Measurements from ENCODE around the gene TAAR1.
"Not testable (repeated sequence)": the region's sequence is repeated elsewhere in the genome, so short reads cannot be mapped to it uniquely, and the experiment has no call there.

TAAR1 gene

DNA sequence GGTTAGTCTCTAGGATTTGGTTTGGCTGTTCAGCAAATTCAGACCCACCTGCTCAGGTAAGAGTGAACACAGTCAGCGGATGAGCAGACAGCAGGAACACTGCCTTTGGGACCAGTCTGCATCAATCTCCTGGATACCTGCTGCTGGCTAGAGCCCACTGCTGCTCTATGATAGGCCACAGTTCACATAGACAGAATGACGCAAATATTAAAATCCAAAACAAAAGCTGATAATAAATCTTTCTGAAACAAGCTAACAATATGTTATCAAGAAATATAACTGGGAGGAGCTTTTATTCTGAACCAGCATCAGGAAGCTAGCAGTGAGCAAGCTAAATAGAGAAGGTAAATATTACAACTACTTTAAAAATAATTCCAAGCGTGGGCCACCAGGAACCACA, at the start of gene TAAR1:
TSS of gene TAAR1 (minus strand) at position 101 of the 400 bp plus-strand sequence. CDS start 13,179 bp downstream, outside the sequence.
- no peak for DNase-seq (ENCODE audit: low read depth in 3 of 3)

GRCh38 chr6:132708771-132709170, 49.8 kb upstream of the TAAR1 start:
- no peak for DNase-seq (ENCODE audit: low read depth in 3 of 3)

- DNase-seq (ENCODE audit: low read depth in 3 of 3) = no peak
Measured at GRCh38 chr6:132708002-132708401, 49.0 kb upstream of the TAAR1 start.

DNA sequence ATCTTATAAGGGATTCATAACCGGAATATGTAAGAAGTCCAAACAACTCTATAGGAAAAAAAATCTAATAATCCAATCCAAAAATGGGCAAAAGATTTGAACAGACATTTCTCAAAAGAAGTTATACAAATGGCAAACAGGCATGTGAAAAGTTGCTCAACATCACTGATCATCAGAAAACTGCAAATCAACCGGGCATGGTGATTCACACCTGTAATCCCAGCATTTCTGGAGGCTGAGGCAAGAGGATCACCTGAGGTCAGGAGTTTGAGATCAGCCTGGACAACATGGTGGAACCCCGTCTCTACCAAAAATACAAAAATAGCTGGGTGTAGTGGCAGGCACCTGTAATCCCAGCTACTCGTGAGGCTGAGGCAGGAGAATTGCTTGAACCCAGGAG, 47.8 kb upstream of the TAAR1 start:
- DNase-seq (ENCODE audit: low read depth in 3 of 3) = not testable (repeated sequence)

- DNase-seq (ENCODE audit: low read depth in 3 of 3) = no peak
Measured at GRCh38 chr6:132703936-132704335, 45.0 kb upstream of the TAAR1 start.

- DNase-seq (ENCODE audit: low read depth in 3 of 3) = no peak
Measured at GRCh38 chr6:132698608-132699007, 39.6 kb upstream of the TAAR1 start.

GRCh38 chr6:132695773-132696172, 36.8 kb upstream of the TAAR1 start:
- DNase-seq (ENCODE audit: low read depth in 3 of 3) = no peak

DNA sequence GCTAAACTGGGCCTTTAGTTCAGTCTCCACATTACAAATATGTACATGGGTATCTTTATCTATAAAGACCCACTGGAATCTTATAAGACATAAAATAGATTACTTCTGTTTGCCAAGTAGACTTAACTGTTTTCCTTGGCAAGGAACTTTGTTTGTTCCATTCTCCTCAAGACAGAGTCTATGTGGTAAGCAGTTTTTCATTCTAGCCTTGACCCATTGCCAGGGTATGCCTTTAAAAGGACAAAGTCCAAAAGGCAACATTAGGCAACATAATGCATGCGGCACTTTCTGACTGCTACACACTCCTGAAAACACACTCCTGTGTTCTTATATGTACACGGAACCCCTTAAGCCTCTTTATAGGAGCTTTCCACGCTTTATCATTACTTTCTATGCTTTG, 34.5 kb upstream of the TAAR1 start:
- DNase-seq (ENCODE audit: low read depth in 3 of 3) = no peak

DNA sequence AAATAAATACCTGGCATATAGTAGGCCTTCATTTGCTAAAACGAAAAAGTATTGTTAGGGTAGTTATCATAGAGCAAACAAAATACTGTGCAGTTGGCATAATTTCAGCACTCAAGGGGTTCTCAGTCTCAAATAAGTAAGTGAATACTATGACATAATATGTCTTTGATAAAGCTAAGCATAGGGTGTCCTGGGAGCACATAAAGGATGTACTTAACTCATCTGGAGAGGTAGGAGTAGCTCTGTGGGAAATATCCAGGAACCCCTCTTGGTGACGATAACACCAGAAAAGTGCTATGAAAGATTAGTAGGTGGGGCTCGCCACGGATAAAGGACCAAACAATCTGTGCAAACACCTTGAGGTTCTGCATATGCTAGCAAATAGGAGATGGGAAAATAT, 31.7 kb upstream of the TAAR1 start:
- no peak for DNase-seq (ENCODE audit: low read depth in 3 of 3)

DNA sequence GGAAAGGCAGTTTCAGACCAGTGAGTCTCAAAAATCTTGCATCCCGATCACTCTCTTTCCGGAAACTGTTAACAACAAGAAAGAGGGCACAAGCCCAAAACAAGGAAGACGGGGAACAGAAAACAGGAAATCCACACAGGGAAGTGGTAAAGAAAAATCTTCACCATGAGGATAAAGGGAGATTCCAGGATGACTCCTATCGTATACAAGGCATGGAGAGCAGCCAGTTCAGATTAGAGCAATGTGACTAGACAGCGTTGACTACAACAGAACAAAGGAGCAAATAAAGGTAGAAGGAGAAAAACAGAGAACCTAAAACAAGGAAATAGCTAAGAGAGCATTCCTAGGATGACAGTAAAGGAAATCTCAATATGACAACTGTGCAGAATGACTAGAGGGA, 28.3 kb upstream of the TAAR1 start:
- DNase-seq (ENCODE audit: low read depth in 3 of 3) = no peak

DNA sequence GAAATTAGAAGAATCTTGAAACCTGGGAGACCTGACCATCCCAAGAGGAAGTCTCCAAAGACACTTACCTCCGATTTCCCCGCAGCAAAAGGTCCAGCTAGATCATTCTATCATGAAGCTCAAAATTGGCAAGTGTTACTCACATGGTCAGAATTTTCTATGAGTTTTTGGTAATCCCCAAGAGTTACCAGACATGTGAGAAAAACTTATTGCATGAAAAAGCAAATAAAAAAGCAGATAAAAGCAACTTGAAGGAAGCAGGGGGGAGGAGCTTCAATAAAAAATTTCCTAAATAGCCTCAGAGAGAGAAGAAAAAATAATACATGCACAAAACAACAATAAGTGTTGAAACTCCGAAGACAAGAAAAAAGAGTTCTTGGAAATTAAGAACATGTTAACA, 27.5 kb upstream of the TAAR1 start:
- no peak for DNase-seq (ENCODE audit: low read depth in 3 of 3)

- DNase-seq (ENCODE audit: low read depth in 3 of 3) = no peak
Measured at GRCh38 chr6:132685009-132685408, 26.0 kb upstream of the TAAR1 start.

DNA sequence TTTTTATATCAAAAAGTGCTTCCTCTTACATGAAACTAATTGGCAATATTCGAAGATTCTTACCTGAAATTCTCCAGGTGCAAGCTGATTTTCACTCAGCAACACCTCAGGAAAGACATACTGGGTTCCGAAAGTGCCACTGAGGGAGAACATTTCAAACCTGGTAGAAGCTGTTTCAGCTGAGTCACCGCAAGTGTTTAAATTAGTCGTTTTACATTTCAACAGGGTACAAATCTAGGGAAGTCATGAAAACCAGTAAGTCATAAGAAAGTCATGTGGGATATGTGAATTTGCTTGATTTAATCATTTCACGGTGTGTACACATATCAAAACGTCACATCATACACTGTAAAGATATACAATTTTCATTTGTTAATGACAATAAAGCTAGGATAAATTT, 25.3 kb upstream of the TAAR1 start:
- DNase-seq (ENCODE audit: low read depth in 3 of 3) = no peak

- DNase-seq (ENCODE audit: low read depth in 3 of 3) = no peak
Measured at GRCh38 chr6:132683543-132683942, 24.6 kb upstream of the TAAR1 start.

DNA sequence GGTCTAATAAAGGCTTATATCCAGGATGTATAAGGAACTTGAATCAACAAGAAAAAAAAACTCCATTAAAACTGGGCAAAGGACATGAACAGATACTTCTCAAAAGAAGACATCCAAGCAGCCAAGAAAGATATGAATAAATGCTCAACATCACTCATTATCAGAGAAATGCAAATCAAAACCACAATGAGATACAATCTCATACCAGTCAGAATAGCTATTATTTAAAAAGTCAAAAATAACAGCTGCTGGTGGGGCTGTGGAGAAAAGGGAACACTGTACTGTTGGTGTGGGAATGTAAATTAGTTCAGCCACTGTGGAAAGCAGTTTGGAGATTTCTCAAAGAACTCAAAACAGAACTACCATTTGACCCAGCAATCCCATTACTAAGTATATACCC, 20.1 kb upstream of the TAAR1 start:
- DNase-seq (ENCODE audit: low read depth in 3 of 3) = not testable (repeated sequence)

- no peak for DNase-seq (ENCODE audit: low read depth in 3 of 3)
Measured at GRCh38 chr6:132675749-132676148, 16.8 kb upstream of the TAAR1 start.

DNA sequence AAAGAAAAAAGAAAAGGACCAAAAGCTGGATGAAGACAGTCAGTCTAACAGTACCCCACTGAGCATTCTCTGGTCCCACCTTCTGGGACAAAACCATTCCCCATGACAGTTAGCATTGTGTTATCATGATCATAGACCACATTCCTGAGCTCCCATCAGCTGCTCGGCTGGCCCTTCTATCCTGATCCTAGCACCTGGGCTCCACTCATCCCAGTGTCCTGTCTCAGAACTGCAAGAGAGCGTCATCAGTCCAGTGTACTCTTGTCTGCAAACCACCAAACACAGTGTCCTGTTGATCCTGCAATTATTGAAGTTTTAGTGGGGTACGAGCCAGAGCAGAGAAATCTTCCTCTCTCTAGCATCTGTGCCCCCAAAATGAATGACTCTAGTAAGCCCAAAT, 16.0 kb upstream of the TAAR1 start:
- DNase-seq (ENCODE audit: low read depth in 3 of 3) = no peak

- DNase-seq (ENCODE audit: low read depth in 3 of 3) = no peak
Measured at GRCh38 chr6:132673376-132674094, 14.6 kb upstream of the TAAR1 start.

DNA sequence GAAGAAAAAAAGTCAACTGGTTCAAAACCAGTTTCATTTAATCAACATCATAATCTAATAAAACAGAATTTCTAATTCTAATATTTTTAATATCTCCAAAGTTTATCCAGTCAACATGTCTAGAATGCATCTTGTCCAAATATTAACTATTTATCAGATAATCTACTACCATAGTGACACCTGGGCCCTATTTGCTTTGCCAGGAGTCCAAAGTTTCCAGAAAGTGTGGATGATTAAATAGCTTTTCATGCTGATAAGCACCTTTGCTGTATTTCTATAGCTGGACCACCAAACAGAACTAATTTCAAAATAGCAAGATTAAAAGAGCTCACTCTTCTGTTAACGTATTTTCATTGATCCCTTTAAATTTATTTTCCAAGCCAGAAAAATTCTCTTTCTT, 12.3 kb upstream of the TAAR1 start:
- no peak for DNase-seq (ENCODE audit: low read depth in 3 of 3)

GRCh38 chr6:132669690-132670291, 10.8 kb upstream of the TAAR1 start:
- DNase-seq (ENCODE audit: low read depth in 3 of 3) = no peak

GRCh38 chr6:132666118-132666517, 7.1 kb upstream of the TAAR1 start:
- DNase-seq (ENCODE audit: low read depth in 3 of 3) = no peak

DNA sequence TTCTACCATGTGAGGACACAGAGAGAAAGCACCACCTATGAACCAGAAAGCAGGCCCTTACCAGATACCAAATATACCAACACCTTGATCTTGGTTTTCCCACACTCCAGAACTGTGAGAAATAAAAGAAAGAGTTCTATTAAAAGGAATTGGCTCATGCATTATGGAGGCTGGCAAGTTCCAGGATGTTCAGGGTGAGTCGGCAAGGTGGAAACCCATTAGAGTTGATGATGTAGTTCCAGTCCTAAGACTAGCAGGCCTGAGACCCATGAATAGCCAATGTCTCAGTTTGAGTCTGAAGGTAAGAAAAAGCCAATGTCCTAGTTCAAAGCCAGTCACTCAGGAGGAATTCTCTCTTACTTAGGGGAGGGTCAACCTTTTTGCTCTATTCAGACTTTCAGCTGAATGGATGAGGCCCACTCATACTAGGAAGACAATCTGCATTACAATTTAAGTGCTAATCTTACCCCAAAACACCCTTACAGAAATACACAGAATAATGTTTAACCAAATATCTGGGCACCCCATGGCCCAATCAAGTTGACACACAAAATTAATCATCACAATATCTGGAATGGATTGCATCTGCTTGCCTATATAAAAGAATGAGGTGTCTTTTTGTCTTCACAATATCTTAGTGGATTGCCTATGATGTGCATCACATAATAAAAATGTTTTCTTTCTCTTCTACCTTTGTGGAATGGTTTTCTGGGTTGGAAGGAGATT, 5.5 kb upstream of the TAAR1 start:
- DNase-seq (ENCODE audit: low read depth in 3 of 3) = no peak

GRCh38 chr6:132663661-132664060, 4.7 kb upstream of the TAAR1 start:
- no peak for DNase-seq (ENCODE audit: low read depth in 3 of 3)
